EL (cell line): ENCODE results near the gene PAPPA2.
A peak's percentile ranks its signal among the peaks of the same experiment; 100 is the strongest.
"Not testable (repeated sequence)": the region's sequence is repeated elsewhere in the genome, so short reads cannot be mapped to it uniquely, and the experiment has no call there.

Experiments used
- DNase-seq: peaks from one replicate; pipeline ENCODE4 v3.0.0-alpha.2; 2016

Gene PAPPA2

DNA sequence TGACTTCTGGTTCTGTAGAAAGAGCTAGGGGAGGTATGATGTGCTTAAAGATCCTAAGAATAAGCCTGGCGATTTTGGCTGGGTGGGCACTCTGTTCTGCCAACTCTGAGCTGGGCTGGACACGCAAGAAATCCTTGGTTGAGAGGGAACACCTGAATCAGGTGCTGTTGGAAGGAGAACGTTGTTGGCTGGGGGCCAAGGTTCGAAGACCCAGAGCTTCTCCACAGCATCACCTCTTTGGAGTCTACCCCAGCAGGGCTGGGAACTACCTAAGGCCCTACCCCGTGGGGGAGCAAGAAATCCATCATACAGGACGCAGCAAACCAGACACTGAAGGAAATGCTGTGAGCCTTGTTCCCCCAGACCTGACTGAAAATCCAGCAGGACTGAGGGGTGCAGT is 93.3 kb downstream of the PAPPA2 start:
- DNase-seq: no peak

GRCh38 chr1:176557543-176558258 is 94.7 kb downstream of the PAPPA2 start:
- DNase-seq: no peak

DNA sequence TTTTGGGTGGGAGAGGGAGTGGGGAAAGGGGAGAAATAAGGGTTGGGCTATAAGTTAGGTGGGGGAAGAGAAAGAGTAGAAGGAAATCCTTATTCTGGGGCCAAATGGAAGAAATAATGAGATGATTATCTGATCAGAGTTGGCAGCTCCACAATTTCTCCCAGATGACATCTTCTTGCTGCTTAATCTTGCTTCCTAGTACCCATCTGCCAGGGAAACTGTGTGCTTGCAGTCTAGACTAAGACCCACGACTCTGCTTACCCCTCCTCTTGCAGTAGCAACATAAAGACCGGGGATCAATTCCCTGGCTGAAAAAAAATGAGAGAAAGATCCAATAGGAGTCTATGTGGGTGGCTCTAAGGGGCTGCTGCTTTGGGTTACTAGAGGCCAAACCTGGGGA is 95.6 kb downstream of the PAPPA2 start:
- DNase-seq: no peak

DNA sequence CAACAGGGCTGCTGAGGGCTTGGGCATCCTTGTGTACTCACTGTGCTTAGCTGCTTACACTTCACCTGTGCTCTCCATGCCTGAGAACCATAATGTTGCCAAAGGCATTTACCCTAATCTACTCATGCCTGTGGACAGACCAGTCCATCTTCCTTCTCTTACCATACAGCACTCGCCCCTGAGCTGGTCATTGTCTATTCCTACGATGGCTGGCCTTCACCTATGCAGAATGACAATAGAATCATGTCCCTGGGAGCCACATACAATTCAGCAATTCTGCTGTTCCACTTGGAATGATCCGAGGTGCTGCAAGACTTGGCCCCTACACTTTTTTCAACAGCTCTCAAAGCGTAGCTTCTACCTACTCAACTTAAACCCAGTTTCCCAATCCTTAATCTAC is 96.5 kb downstream of the PAPPA2 start:
- DNase-seq: no peak

DNA sequence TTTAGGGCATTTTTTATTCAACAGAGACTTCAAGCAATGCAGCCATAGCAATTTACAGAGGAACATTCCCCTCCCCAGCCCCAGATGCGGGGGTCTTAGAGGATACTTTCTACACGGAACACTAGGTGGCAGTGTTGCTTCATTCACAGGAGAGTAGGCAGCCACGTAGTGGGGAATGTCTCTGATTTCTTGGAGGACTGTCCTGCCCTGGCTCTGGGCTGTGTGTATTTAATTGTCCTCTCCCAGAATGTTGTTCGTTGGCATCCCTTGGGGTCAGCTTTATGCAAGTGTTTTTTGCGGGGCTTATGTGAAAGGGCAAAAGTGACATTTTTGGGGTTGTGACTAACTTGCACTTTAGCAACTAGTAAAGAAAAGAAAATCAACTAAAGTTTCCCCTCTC is 96.9 kb downstream of the PAPPA2 start:
- DNase-seq: peak; percentile 59

DNA sequence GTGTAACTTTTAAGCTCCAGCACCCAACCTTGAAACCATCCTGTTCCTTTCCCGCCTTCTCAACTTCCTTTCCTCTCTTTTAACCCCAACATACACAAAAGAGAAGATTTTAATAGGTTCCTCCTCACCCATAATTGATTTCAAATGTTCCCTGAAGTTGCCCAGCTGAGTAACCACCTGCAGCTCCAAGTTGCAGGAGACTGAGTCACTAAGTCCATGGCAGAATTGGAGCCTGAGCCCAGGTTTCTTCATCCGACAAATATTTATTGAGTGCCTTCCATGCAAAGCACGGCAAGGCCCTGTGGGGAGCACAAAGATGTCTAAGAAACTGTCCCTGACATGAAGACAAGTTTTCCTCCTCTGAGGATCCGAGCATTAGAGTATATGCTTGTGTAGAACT is 97.7 kb downstream of the PAPPA2 start:
- DNase-seq: no peak

DNA sequence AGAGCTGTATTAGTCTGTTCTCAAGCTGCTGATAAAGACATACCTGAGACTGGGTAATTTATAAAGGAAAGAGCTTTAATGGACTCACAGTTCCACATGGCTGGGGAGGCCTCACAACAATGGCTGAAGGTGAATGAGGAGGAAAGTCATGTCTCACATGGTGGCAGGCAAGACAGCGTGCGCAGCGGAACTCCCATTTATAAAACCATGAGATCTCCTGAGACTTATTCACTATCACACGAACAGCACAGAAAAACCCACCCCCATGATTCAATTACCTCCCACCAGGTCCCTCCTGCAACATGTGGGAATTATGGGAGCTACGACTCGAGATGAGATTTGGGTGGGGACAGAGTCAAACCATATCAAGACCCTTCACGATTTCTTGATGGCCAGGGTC is 98.8 kb downstream of the PAPPA2 start:
- not testable (repeated sequence) for DNase-seq

DNA sequence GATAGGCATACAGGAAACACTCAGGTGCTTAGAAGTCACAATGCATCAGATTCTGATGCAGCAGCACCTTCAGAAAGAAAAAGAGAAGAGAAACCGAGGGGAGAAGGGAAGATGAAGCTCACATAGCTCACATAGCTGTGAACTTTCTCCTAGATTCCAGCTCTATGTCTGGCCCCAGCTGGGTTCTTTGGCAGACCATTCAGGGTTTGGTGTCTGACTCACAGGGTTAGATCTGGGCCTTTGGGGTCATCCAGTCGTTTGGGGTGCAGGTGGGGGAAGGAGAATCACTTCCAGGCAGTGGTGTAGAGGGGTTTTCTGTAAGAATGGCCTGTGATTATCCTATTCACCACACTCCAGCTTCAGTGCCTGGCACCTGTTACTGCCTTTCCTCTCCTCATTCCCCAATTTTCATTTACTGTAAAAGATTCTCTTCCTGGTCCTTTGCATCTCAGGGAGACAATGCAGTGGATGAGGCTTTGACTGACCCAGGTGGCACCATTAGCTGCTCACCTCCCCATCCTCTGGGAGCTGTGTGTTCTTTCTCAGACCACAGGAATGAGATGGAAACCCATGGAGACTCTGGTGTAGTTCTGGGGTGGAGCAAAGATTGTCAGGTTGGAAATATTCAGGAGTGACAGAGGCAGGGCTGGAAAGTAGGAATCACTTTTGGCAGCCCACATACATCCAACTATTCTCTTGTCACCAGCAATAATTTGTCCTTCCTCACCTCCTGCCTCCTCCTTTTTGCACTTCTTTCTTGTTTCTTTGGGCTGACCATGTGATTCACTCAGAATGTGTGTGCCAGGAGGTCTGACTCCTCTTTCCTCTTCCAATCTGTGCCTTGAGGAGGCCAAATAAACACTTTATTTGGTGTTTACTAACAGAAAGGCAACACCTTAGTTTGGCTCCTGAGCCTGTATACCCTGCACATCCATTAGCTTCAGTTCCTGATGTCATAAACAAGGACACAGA is 103.3 kb downstream of the PAPPA2 start:
- no peak for DNase-seq

- DNase-seq: peak; percentile 5
Observed at GRCh38 chr1:176567190-176567794, 104.3 kb downstream of the PAPPA2 start.

GRCh38 chr1:176568185-176568584 is 105.2 kb downstream of the PAPPA2 start:
- DNase-seq: no peak

DNA sequence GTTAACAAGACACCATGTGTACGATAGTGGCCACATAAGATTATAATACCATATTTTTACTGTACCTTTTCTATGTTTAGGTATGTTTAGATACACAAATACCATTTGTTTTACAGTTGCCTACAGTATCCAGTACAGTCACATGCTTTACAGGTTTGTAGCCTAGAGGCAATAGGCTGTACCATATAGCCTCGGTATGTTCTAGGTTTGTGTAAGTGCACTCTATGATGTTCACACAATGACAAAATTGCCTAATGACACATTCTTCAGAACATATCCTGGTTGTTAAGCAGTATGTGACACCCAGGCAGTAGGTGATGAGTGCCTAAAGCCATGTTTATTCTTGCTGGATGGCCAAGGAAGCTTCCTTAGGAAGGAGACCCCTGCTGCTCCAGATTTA is 111.8 kb downstream of the PAPPA2 start:
- no peak for DNase-seq

DNA sequence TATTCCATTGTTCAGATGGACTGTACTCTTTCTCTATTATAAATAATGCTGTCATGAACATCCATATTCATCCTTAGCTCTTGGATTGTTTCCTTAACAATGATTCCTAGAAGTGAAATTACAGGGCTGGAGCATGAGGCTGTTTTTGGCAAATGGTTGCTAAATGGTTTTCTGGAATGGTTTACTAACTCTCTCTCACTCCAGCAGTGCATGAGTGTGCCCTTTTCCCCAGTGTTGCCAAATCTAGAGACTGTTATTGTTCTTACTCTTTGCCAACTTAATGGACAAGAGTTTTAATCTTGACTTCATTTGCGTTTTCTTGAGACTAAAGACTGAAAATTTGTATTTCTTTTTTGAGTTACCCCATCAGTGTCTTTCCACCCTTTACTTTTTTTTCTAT is 113.0 kb downstream of the PAPPA2 start:
- no peak for DNase-seq

GRCh38 chr1:176576670-176577069 is 113.7 kb downstream of the PAPPA2 start:
- no peak for DNase-seq

DNA sequence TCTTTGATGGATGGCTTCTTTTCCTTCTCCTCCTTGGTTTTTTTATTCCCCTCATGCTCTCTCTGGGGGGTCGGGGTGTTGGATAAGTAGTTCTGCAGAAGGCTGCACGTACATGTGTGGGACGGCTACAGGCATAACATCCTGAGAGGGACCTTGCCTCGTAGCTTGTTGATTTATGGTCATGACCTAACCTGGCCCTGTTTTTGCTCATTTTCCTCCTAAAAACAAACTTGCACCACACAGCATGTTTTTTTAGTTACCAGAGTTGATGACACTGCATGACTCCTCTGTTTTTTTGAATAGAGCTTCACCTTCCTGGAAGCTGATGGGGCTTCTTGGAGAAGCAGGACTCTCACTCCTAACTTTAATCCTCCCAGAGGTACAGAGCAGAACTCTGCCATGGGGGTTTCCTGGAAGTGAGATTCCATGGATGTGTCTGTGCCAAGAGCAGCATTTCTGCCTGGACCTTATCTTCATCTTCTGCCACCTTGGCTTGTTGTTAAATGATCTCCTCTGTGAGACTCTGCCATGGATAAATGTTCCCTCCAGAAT is 114.7 kb downstream of the PAPPA2 start:
- DNase-seq: no peak

DNA sequence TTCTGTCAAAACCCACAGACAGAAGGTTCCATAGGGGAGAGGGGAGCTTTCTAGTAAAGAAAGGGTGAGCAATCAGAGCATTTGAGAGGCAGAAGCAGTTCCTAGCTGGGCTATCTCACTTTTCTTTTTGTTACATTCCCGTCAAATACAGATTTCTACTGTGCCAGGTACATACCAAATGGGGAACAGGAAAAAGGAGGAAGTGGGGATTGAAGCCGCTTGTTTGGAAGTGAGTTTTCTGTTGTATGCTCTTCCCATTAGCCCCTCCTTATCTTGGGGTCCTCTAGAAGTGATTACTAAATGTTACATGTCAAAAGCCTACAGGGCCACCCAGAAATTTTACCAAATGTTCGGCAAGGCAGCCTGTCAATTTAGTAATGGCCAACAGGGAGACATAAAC is 116.1 kb downstream of the PAPPA2 start:
- no peak for DNase-seq

DNA sequence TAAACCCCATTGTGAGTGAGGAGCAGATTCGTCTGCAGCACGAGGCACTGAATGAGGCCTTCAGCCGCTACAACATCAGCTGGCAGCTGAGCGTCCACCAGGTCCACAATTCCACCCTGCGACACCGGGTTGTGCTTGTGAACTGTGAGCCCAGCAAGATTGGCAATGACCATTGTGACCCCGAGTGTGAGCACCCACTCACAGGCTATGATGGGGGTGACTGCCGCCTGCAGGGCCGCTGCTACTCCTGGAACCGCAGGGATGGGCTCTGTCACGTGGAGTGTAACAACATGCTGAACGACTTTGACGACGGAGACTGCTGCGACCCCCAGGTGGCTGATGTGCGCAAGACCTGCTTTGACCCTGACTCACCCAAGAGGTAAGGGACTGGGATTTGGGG is 132.2 kb downstream of the PAPPA2 start:
- no peak for DNase-seq

DNA sequence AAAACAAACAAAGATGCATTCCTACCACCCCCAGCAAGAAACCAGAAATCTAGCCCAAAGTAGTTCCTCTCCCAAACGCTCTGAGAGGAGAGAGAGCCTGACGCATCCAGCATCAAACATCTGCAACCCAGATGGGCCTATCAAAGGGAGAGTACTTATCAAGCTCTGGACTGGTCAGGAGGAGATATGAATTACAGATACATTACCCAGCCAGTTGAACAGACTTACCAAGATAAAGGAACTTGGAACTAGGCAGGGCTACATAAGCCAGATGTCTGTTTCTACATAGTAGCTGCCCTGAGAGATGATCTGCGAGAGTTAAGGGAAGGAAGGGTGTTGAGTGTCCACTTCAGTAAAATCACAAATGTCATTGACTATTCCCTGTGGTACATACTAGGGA is 138.4 kb downstream of the PAPPA2 start:
- DNase-seq: peak; percentile 26

DNA sequence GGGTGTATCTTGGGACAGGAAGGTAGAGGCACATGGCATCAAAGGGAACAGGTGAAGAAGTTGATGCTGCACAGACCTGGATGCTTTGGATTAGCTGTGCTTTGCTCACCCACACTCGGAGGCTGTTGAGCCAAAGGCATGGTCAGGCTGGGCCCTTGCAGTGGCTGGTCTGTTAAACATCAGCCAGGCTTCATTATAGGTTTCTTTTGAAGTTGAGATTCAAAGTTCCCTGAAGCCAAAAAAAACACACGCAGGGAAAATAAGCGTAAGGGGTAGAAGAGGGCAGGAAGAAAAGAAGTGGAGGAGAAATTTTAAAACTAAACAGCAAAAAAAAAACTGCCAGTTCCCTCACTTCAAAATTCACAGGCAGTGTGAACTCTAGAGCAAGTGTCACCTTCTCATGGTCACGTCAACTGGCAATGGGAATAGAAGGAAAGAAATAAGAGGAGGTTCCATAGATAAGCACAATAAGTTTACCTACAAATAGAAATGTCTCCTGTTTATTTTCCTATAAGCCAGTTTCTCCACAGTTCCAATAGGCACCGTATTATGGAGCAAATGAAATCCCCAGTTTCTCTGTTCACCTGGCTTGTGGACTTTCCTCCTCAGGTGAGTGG is 139.5 kb downstream of the PAPPA2 start:
- DNase-seq: no peak

- no peak for DNase-seq
Observed at GRCh38 chr1:176603696-176604095, 140.7 kb downstream of the PAPPA2 start.

DNA sequence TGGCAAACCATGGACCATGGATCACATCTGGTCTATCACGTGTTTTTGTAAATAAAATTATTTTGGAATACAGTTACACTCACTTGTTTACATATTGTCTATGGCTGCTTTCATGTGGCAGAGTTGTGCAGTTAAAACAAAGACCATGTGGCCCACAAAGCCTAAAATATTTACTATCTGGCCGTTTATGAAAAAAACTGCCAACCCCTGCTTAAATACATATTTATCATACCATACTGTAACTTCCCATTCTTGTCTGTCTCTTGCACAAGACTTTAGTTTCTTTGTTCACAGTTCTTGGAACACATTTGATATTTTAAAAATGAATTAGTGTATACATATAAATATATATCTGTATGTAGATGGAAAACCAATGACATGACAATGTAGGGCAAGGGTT is 141.5 kb downstream of the PAPPA2 start:
- DNase-seq: no peak

GRCh38 chr1:176605176-176605575 is 142.2 kb downstream of the PAPPA2 start:
- DNase-seq: no peak

DNA sequence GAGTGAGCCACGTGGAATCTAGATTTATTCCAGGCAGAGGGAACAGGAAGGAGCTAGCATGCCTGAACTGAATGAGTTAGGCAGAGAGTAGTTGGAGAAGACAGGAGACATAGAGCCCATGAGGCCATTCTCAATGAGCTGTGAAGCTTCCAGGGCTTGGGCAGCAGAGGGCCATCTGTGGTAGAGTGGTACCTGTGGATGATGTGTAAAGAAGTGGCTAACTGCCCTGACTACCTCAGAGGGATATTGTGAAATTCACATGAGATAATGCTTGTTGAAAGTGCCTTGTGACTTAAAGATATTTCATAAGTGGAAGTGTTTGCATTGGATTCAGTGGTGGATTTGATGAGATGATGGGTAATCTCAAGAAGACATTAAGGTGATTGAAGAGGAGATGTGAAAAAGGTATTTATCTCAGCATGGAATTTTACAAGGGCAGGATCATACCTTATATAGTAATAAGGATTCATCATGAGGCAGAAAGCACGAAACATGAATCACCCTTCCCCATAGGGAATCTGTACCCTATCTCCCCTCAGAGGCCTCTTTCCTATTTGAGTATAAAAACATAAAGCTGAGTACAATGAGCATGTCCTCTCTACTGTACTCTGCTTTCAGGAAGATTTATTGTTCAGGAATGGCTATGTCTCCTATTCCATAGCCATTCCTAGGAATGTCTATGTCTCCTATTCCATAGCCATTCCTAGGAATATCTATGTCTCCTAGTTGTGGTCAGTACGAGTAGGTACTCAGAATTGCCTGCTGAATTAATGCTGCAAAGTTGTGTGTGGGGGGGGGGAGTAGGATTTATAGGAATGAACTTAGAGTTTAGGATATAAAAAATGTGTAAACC is 146.8 kb downstream of the PAPPA2 start:
- DNase-seq: no peak
